Nephron progenitor cell (in vitro differentiated cells): ENCODE measurements around the gene BCL2L1.

Experiments used
- DNase-seq: peaks from one replicate; pipeline ENCODE4 v3.0.0; 2021
- H3K27ac Mint-ChIP-seq: 2 replicates; pipeline ENCODE4 v1.8.0; 2021; ENCODE audit warnings: mild to moderate bottlenecking, moderate library complexity, mixed read lengths
- H3K27me3 Mint-ChIP-seq: 2 replicates; pipeline ENCODE4 v1.8.0; 2021; ENCODE audit warnings: mild to moderate bottlenecking, low read depth, mixed read lengths; ENCODE audit not compliant: poor library complexity
- H3K36me3 Mint-ChIP-seq: 2 replicates; pipeline ENCODE4 v1.8.0; 2021; ENCODE audit warnings: low read depth, mixed read lengths
- H3K4me1 Mint-ChIP-seq: 2 replicates; pipeline ENCODE4 v1.8.0; 2021; ENCODE audit warnings: mixed read lengths
- H3K4me3 Mint-ChIP-seq: 2 replicates; pipeline ENCODE4 v1.8.0; 2021; ENCODE audit warnings: mild to moderate bottlenecking, moderate library complexity, mixed read lengths
- H3K9me3 Mint-ChIP-seq: 2 replicates; pipeline ENCODE4 v1.8.0; 2021; ENCODE audit warnings: mild to moderate bottlenecking, moderate library complexity, mixed read lengths
- TF ChIP-seq, protein P1 (sequence below): fragments of 200-600 bp; sonication (generic); IDR thresholded peaks from 2 replicates; pipeline ENCODE4 v1.5.0; 2021; ENCODE audit warnings: antibody characterized with exemption

BCL2L1 gene

DNA sequence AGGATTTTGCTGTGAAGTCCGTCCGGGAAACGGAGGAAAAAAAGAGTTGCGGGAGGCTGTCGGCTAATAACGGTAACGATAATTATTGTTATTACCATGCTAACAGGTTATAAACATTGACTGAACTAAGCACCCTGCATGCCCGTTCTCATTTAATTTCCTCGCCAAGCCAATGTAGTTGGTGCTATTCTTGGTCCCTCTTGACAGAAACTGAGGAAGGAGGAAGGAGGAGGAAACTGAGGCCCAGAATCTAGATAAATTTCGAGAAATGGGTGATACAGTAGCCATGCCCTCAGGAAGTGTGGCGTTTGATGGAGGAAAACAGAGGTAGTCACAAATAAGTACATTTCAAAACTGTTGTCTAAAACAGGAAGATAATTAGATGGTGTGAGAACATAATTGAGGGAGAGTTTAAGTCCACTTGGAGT, 16.9 kb upstream of the BCL2L1 start:
- Mint-ChIP-seq H3K27me3 (peaks cover 6% of the 10 kb centered on the region), H3K9me3 (no peaks in the 10 kb centered on the region), H3K4me1 (no peaks in the 10 kb centered on the region), H3K4me3 (no peak overlapping the region), H3K36me3 (peaks cover 9% of the 10 kb centered on the region), H3K27ac (no peak overlapping the region)
- no peak for DNase-seq
- TF ChIP-seq, protein P1, sequence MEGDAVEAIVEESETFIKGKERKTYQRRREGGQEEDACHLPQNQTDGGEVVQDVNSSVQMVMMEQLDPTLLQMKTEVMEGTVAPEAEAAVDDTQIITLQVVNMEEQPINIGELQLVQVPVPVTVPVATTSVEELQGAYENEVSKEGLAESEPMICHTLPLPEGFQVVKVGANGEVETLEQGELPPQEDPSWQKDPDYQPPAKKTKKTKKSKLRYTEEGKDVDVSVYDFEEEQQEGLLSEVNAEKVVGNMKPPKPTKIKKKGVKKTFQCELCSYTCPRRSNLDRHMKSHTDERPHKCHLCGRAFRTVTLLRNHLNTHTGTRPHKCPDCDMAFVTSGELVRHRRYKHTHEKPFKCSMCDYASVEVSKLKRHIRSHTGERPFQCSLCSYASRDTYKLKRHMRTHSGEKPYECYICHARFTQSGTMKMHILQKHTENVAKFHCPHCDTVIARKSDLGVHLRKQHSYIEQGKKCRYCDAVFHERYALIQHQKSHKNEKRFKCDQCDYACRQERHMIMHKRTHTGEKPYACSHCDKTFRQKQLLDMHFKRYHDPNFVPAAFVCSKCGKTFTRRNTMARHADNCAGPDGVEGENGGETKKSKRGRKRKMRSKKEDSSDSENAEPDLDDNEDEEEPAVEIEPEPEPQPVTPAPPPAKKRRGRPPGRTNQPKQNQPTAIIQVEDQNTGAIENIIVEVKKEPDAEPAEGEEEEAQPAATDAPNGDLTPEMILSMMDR: no peak

DNA sequence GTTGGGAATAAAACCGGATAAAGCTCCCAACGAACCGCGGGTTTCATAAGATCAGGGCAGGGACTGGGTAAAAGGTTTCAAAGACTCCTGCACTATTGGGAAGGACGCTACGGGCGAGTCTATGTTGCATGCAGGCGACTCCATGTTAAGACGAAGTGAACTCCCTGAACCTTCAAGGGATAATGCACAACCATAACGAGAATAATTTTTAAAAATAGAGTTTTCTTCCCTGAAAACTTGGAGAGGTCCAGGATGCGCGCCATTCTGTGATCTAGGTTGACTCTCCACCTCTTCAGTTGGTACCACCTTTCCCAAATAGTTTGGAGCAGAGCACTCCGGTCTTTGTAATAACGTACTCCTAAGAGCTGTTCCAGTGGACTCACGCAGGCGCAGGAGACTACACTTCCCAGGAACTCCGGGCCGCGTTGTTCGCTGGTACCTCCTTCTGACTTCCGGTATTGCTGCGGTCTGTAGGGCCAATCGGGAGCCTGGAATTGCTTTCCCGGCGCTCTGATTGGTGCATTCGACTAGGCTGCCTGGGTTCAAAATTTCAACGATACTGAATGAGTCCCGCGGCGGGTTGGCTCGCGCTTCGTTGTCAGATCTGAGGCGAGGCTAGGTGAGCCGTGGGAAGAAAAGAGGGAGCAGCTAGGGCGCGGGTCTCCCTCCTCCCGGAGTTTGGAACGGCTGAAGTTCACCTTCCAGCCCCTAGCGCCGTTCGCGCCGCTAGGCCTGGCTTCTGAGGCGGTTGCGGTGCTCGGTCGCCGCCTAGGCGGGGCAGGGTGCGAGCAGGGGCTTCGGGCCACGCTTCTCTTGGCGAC, 16.3 kb upstream of the BCL2L1 start, which contains the start of gene TPX2:
Gene TPX2, plus strand, starts transcription at position 562 of the 821 bp plus-strand sequence. CDS start 18,187 bp downstream, outside the sequence.
- Mint-ChIP-seq H3K27me3 (peaks cover 10% of the 10 kb centered on the region), H3K27ac (no peak within 1 kb of the TSS), H3K4me1 (no peaks in the 10 kb centered on the region), H3K4me3 (no peak within 1 kb of the TSS), H3K36me3 (peaks cover 4% of the 10 kb centered on the region), H3K9me3 (no peaks in the 10 kb centered on the region)
- DNase-seq: peak; percentile 91
- TF ChIP-seq, protein P1: no peak

DNA sequence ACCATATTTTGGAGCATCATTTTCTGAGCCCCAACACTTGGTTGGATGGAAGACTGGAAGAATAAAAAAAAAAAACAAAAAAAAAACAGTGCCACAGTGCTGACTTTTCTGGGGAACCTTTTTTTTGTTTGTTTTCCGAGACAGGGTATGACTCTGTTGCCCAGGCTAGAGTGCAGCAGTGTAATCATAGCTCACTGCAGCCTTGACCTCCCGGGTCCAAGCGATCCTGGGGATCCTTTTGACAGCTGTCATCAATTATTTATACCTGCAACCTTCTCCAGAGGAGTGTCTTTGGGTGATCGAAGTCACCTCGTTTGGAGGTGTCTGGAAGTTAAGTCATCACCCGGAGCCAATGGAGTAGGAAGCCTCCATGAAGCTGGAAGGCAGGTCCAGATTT, 8.7 kb upstream of the BCL2L1 start:
- Mint-ChIP-seq H3K27me3 (peaks cover 14% of the 10 kb centered on the region), H3K27ac (peak overlapping the region; percentile 68), H3K4me1 (peaks cover 18% of the 10 kb centered on the region), H3K9me3 (no peaks in the 10 kb centered on the region), H3K36me3 (no peaks in the 10 kb centered on the region), H3K4me3 (no peak overlapping the region)
- no peak for DNase-seq
- TF ChIP-seq, protein P1: no peak

DNA sequence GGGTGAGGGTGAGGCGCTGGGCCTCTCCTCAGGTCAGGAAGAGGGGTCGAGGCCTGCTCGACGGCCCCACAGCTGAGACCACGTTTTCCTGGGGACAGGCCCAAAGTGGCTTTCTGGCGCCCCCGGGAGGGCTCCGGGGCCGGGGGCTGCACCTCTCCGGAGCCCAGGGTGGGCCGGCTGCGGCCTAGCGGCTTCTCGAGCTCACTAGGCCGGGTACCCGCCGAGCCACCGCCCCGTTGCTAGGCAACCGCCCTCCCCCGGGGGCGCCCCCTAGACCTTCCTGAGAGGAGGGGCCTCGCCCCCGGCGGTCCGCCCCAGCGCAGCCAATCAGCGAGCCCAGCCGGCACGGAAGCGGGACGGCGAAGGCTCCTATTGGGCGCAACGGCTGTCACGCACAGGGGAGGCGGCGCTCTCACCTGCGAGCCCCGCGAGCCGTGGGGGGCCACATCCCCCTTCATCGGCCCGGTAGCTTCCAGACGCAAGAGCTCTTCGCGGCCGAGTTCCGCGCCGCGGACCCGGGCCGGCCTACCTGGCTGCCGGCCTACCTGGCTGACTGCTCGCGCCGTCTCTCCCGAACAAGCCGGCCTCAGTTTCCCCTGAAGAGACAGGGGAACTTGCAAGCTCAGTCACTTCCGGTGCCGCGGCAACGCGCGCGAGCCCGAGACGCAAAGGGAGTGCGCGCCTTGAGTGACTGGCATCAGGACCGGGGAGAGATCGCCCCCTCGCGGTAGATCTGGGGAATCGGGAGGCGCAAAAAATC, 831 bp upstream of the BCL2L1 start:
- peak overlapping the region; percentile 97 for H3K27ac Mint-ChIP-seq
- peaks cover 23% of the 10 kb centered on the region for H3K36me3 Mint-ChIP-seq
- H3K9me3 Mint-ChIP-seq: no peaks in the 10 kb centered on the region
- H3K4me3 Mint-ChIP-seq: peak overlapping the region; percentile 88
- peaks cover 3% of the 10 kb centered on the region for H3K27me3 Mint-ChIP-seq
- peaks cover 46% of the 10 kb centered on the region for H3K4me1 Mint-ChIP-seq
- TF ChIP-seq, protein P1: peak; percentile 95
- peak; percentile 99 for DNase-seq

DNA sequence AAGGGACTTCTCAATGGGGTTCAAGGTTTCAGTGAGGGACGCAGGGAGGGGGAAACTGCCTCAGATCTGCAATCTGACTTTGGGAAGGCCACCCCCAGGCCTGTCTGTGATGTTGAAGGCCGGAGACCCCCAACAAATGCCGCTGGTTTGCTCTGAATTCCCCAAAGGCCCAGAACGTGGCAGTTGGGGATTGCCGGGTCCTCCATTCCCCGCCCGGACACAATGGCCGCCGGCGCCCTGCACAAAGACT, 326 bp upstream of the BCL2L1 start:
- H3K4me1 Mint-ChIP-seq: peaks cover 46% of the 10 kb centered on the region
- H3K27me3 Mint-ChIP-seq: peaks cover 3% of the 10 kb centered on the region
- peak overlapping the region; percentile 88 for H3K4me3 Mint-ChIP-seq
- peak overlapping the region; percentile 97 for H3K27ac Mint-ChIP-seq
- TF ChIP-seq, protein P1: no peak
- no peak for DNase-seq
- H3K9me3 Mint-ChIP-seq: no peaks in the 10 kb centered on the region
- H3K36me3 Mint-ChIP-seq: peaks cover 24% of the 10 kb centered on the region
